GM18499 (cell line): Measurements from ENCODE around the gene TCF7.

Source experiments
- ATAC-seq: cut with Tn5 transposase; IDR thresholded peaks from one replicate; pipeline ENCODE4 v1.9.1; 2021; ENCODE audit warnings: moderate number of reproducible peaks; ENCODE audit not compliant: insufficient read depth, unreplicated experiment

TCF7 gene

GRCh38 chr5:134113902-134114875 is at the start of gene TCF7:
Gene TCF7, plus strand, starts transcription at chr5:134114681. Its CDS starts 226 bp downstream, at chr5:134114907.
- ATAC-seq, result no peak

DNA sequence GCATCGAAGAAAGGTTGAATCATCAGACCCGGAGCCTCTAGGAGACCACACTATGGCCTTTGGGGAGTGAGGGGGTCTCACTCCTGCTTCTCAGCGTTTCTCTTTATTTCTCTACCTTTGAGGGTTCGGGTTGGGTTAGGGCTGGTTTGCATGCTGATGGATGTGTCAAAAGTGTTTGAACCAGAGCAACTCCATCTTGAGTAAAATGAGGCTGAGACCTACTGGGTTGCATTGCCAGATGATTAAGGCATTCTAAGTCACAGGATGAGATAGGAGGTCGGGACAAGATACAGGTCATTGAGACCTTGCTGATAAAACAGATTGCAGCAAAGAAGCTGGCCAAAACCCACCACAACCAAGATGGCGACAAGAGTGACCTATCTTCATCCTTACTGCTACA is 44.9 kb upstream of the TCF7 start:
- ATAC-seq, result no peak

DNA sequence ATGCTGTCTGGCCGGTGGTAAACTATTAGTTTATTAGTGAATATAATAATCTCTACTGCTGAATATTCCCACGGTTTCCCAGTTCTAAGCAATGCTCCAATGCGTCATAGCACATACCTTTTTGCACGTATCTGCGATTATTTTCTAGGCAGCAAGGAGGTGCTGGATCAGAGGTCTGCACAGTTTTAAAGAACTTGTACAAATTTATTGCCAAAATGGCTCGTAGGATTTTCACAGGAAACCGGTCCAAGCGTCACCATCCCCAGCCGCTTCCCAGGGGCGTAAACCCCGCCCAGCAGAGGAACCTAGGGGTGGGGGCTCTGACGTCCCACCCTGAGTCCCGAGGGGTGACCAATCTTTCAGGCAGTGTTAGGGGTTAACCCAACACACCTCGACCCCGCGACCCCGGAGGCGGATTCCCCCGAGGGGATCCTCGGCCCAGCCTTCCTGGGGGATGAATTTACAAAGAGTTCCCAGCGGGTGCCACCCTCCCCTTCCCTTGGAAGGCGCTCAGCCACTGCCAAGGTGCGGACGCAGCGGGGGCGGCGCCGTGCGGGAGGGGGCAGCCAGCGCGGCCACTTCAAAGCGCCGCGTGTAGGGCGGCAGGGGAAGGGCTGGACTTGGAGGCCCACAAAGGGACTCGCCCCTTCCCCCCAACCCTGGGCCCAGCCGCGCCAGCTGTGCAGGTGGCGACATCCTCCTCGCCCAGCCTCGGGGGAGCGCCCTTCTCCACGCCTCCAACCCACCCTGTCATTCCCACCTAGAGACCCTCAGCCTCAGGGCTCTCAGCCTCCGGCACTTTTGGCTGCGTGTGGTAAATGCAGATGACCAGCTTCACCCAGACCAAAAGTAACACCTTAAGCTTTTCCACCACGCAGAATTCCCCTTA is 43.5 kb upstream of the TCF7 start:
- no peak for ATAC-seq

- no peak for ATAC-seq
Measured at GRCh38 chr5:134071614-134072207, 42.8 kb upstream of the TCF7 start.

GRCh38 chr5:134072471-134073210 is 41.8 kb upstream of the TCF7 start:
- no peak for ATAC-seq

DNA sequence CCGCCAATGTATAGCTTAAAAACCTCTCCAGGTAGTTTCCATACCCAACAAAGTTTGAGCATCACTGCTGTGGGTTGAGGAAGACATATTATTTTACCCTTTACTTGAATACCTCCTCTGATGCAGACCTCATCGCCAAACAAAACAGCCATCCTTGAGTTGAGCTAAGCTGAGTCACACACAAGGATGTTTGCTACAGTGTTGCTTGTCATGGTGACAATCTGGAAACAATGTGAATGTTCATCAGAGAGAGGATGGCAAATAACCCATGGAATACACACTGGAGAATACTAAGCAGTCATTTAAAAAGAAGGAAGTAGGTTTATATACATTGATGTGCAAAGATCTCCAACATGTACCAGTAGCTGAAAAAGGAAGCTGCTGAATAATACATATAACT is 41.1 kb upstream of the TCF7 start:
- no peak for ATAC-seq

DNA sequence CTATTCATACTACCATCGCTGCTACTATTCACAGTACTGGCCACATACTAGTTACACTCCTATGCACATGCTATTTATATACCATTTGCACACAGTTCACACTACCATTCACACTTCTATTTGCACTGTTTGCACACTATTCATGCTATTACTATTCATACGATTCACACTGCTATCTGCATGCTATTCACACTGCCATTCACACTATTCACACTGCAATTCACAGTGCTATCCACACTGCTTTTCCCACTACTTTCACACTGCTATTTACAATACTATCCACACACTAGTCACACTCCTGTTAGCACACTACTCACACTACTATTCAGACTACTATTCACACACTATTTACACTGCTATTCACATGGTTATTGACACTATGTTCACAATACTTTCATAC is 39.4 kb upstream of the TCF7 start:
- ATAC-seq, result no peak

GRCh38 chr5:134077926-134078580 is 36.4 kb upstream of the TCF7 start:
- no peak for ATAC-seq

GRCh38 chr5:134079748-134080581 is 34.5 kb upstream of the TCF7 start:
- no peak for ATAC-seq

DNA sequence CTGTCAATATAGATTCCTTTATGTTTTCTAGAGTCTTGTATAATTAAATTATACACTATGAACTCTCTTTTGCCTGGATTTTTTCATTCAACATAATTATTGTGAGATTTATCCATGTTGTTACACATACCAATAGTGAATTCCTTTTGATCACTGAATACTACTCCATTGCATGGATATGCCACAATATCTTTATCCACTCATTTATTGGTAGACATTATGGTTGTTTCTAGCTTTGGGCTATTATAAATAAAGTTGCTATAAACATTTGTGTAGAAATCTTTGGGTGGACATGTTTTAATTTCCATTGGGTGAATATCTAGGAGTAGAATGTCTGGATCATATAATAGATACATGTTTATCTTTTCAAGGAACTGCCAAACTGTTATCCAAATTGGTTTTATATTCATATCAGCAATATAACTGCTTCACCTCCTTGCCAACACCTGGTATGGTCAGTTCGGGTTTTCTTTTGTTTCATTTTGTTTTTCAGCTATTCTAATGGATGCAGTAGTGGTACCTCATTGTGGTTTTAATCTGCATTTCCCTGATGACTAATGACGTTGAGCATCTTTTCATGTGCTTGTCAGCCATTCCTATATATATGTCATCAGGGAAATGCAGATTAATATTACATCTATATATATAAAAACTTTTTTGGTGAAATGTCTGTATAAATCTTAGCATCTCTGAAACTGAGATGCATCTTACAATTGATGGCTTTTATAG is 32.1 kb upstream of the TCF7 start:
- no peak for ATAC-seq

- no peak for ATAC-seq
Measured at GRCh38 chr5:134083517-134083916, 31.0 kb upstream of the TCF7 start.

GRCh38 chr5:134084022-134084565 is 30.4 kb upstream of the TCF7 start:
- ATAC-seq, result no peak

DNA sequence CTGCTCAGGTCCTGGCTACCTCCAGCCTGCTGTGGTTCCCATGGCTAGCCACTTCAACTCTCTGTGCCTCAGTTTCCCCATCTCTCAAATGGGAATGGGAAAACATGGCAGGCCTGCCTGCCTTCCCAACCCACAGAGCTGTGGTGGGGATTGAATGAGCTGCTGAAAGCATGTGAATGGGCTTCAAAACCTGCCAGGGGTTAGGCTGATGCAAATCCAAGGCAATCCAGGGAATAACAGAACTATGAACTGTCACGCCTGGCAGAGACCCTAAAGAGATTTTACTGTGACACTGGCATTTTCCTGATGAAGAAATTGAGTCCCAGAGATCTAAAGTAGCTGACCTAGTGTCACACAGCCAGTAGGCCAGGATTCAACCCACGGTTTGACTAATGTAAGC is 29.9 kb upstream of the TCF7 start:
- ATAC-seq, result no peak

DNA sequence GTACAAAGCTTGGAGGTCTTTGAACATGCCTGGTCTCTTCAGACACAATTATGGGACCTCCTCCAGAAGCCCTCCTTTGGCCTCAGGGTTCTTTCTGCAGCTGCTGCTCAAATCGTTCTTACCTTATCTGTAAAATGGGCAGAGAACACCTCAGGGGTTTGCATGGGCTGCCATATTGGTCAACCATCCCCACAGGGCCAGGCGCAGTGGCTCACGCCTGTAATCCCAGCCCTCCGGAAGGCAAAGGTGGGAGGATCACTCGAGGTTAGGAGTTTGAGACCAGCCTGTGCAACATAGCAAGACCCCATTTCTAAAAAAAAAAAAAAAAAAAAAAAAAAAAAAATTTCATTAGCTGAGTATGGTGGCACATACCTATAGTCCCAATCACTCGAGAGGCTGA is 29.1 kb upstream of the TCF7 start:
- ATAC-seq, result no peak

DNA sequence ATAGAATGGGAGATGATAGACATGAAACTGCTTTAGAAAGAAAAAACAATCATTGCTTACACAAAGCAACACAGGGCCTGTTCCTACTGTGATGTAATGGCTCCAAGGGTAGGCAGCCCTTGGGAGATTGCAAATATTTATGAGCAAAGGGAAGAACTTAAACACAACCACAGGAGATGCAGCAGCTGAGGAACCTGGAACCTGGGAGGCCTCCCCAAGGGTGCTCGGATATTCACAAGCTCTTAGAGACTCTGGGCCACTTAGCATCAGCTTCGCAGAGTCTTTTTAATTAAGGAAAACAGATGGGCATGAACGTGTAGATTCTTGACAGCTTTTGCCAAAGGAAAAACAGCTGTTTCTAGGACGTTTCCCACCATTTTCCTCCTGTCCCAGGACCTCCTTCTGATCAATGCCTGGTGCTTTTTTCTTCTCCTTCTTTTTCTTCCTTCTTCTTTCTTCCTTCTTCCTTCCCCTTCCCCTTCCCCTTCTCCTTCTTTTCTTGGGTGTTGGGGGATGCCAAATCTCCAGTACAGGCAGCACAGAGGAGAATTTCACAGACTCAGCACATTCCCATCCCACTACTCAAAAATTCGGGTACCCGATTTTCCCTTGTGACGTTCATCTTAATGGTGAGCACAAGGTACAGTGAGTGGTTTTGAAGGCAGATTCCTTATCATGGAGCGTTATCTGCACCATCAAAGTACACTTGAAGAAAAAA is 28.1 kb upstream of the TCF7 start:
- no peak for ATAC-seq

GRCh38 chr5:134086943-134087305 is 27.6 kb upstream of the TCF7 start:
- no peak for ATAC-seq

GRCh38 chr5:134088291-134088690 is 26.2 kb upstream of the TCF7 start:
- no peak for ATAC-seq
